Endodermal cell (in vitro differentiated cells): ENCODE measurements around the gene LCP1. TPM values are rescaled to one million over a fixed set of nuclear protein-coding genes. Genes with fewer than 3 reads are reported as not detected.

Experiments used
- DNase-seq: peaks from one replicate; pipeline ENCODE4 v3.0.0-alpha.2; 2017
- H3K27ac ChIP-seq: 2 replicates; pipeline ENCODE4 v1.5.1; 2013; ENCODE audit warnings: mild to moderate bottlenecking, low read depth, low read length, moderate library complexity
- H3K27me3 ChIP-seq: 2 replicates; pipeline ENCODE4 v1.6.1; 2013; ENCODE audit warnings: mild to moderate bottlenecking, low read length, moderate library complexity; ENCODE audit not compliant: insufficient read depth, control insufficient read depth, poor library complexity, severe bottlenecking
- H3K36me3 ChIP-seq: 2 replicates; pipeline ENCODE4 v1.7.0; 2013; ENCODE audit warnings: mild to moderate bottlenecking, low read length, moderate library complexity; ENCODE audit not compliant: control insufficient read depth, insufficient read depth
- H3K4me1 ChIP-seq: one replicate; pipeline ENCODE4 v1.7.0; 2013; ENCODE audit warnings: low read length; ENCODE audit not compliant: control insufficient read depth, insufficient read depth
- H3K4me3 ChIP-seq: 2 replicates; pipeline ENCODE4 v1.5.1; 2013; ENCODE audit warnings: mild to moderate bottlenecking, low read length, moderate library complexity
- H3K9ac ChIP-seq: 2 replicates; pipeline ENCODE4 v1.6.1; 2013; ENCODE audit warnings: mild to moderate bottlenecking, low read length, moderate library complexity; ENCODE audit not compliant: poor library complexity, severe bottlenecking; ENCODE audit errors: extremely low read depth
- H3K9me3 ChIP-seq: 2 replicates; pipeline ENCODE4 v1.6.1; 2013; ENCODE audit warnings: mild to moderate bottlenecking, low read length, moderate library complexity; ENCODE audit not compliant: control insufficient read depth
- H3K27ac Mint-ChIP-seq: 2 replicates; pipeline ENCODE4 v1.8.0; 2020; ENCODE audit warnings: mixed read lengths
- H3K27me3 Mint-ChIP-seq: 2 replicates; pipeline ENCODE4 v1.8.0; 2021; ENCODE audit warnings: mild to moderate bottlenecking, mixed read lengths; ENCODE audit not compliant: insufficient read depth
- H3K36me3 Mint-ChIP-seq: 2 replicates; pipeline ENCODE4 v1.8.0; 2020; ENCODE audit warnings: low read depth, mixed read lengths
- H3K4me1 Mint-ChIP-seq: 2 replicates; pipeline ENCODE4 v1.8.0; 2020; ENCODE audit warnings: mixed read lengths
- H3K4me3 Mint-ChIP-seq: 2 replicates; pipeline ENCODE4 v1.8.0; 2020; ENCODE audit warnings: mild to moderate bottlenecking, moderate library complexity, mixed read lengths
- H3K9me3 Mint-ChIP-seq: 2 replicates; pipeline ENCODE4 v1.8.0; 2020; ENCODE audit warnings: mild to moderate bottlenecking, mixed read lengths
- CTCF ChIP-seq: fragments of 200-600 bp; sonication (generic); conservative IDR thresholded peaks from 2 replicates; pipeline ENCODE4 v1.5.0; 2021; ENCODE audit warnings: antibody characterized with exemption, mild to moderate bottlenecking
- WGBS, 2 experiments: methylation state at CpG; one replicate each; pipeline versions ENCODE4 v1.1.5 to v1.1.7; 2013; ENCODE audit warnings: missing lambda C conversion rate in 2 of 2, mixed read lengths in 1 of 2; ENCODE audit not compliant: insufficient coverage in 1 of 2, insufficient read length in 1 of 2; 5-methylcytosine and 5-hydroxymethylcytosine counted together
- total RNA-seq, 2 donors: library from RNA; stranded (reverse); fragmentation: NEBNext Ultra II Directional in 1 of 2; extraction: Animal tissue kit (Norgen Biotek cat#: 25700) in 1 of 2; gene quantifications; 2 replicates in 1 of 2; 3 replicates in 1 of 2; pipeline ENCODE4 v1.2.1, GENCODE V29; 2021

LCP1 gene
- total RNA-seq, 2 donors from 2014 or later, result 3.0 to 16.8 TPM

GRCh38 chr13:46106839-46107371, 75.1 kb downstream of the LCP1 start:
- peaks cover 3% of the 10 kb centered on the region for H3K4me1 Mint-ChIP-seq
- no peaks in the 10 kb centered on the region for H3K9me3 Mint-ChIP-seq
- no peak overlapping the region for H3K4me3 Mint-ChIP-seq
- no peaks in the 10 kb centered on the region for H3K4me1 ChIP-seq
- TF ChIP-seq CTCF, result peak; percentile 33
- H3K27me3 Mint-ChIP-seq, result no peaks in the 10 kb centered on the region
- no peak overlapping the region for H3K9ac ChIP-seq
- no peak for DNase-seq
- no peaks in the 10 kb centered on the region for H3K36me3 Mint-ChIP-seq
- H3K36me3 ChIP-seq, result no peaks in the 10 kb centered on the region
- no peaks in the 10 kb centered on the region for H3K9me3 ChIP-seq
- WGBS, 2 experiments, result 80% methylated on average over 4 of the region's 4 CpGs; no CpG with 5 or more reads in 1 of the 2 experiments
- no peak overlapping the region for H3K4me3 ChIP-seq
- no peak overlapping the region for H3K27ac Mint-ChIP-seq
- no peaks in the 10 kb centered on the region for H3K27me3 ChIP-seq
- H3K27ac ChIP-seq, result no peak overlapping the region

GRCh38 chr13:46104868-46105267, 77.1 kb downstream of the LCP1 start, which contains the start of gene CPB2:
TSS of gene CPB2 (minus strand) at chr13:46105033. CDS start at chr13:46105009, 24 bp downstream.
- no peak for DNase-seq
- Mint-ChIP-seq H3K27me3 (no peaks in the 10 kb centered on the region), H3K9me3 (no peaks in the 10 kb centered on the region), H3K36me3 (no peaks in the 10 kb centered on the region), H3K4me3 (no peak within 1 kb of the TSS), H3K27ac (no peak within 1 kb of the TSS), H3K4me1 (peaks cover 3% of the 10 kb centered on the region)
- WGBS, 2 experiments, result 87 to 91% methylated on average over 3 to 4 of the region's 4 CpGs
- Histone ChIP-seq H3K27me3 (no peaks in the 10 kb centered on the region), H3K9me3 (no peaks in the 10 kb centered on the region), H3K4me3 (no peak within 1 kb of the TSS), H3K9ac (no peak within 1 kb of the TSS), H3K4me1 (no peaks in the 10 kb centered on the region), H3K27ac (no peak within 1 kb of the TSS), H3K36me3 (no peaks in the 10 kb centered on the region)
- no peak for TF ChIP-seq CTCF

GRCh38 chr13:46103037-46103436, 78.9 kb downstream of the LCP1 start:
- Histone ChIP-seq H3K4me3 (no peak overlapping the region), H3K27ac (no peak overlapping the region), H3K9ac (no peak overlapping the region), H3K9me3 (no peaks in the 10 kb centered on the region), H3K27me3 (no peaks in the 10 kb centered on the region), H3K36me3 (no peaks in the 10 kb centered on the region), H3K4me1 (no peaks in the 10 kb centered on the region)
- DNase-seq, result no peak
- H3K4me3 Mint-ChIP-seq, result no peak overlapping the region
- H3K4me1 Mint-ChIP-seq, result peaks cover 3% of the 10 kb centered on the region
- H3K9me3 Mint-ChIP-seq, result no peaks in the 10 kb centered on the region
- no peak overlapping the region for H3K27ac Mint-ChIP-seq
- no peaks in the 10 kb centered on the region for H3K27me3 Mint-ChIP-seq
- TF ChIP-seq CTCF, result no peak
- 96 to 97% methylated on average over 6 to 7 of the region's 7 CpGs for WGBS, 2 experiments
- no peaks in the 10 kb centered on the region for H3K36me3 Mint-ChIP-seq
